GM21360 (cell line): ENCODE data around the gene ATP4B.

Experiments used
- ATAC-seq: cut with Tn5 transposase; IDR thresholded peaks from one replicate; pipeline ENCODE4 v1.9.1; 2021; ENCODE audit warnings: mild to moderate bottlenecking, moderate library complexity; ENCODE audit not compliant: unreplicated experiment

The ATP4B gene

GRCh38 chr13:113657851-113658741 lies at the start of gene ATP4B:
TSS of gene ATP4B (minus strand) at chr13:113658198. CDS start at chr13:113658144, 54 bp downstream.
- ATAC-seq = no peak

- no peak for ATAC-seq
Observed at GRCh38 chr13:113672002-113672651, 14.1 kb upstream of the ATP4B start.

GRCh38 chr13:113671066-113672001 lies 13.3 kb upstream of the ATP4B start:
- ATAC-seq = no peak

GRCh38 chr13:113670541-113670940 lies 12.5 kb upstream of the ATP4B start:
- no peak for ATAC-seq

GRCh38 chr13:113669755-113670341 lies 11.8 kb upstream of the ATP4B start:
- no peak for ATAC-seq

GRCh38 chr13:113669231-113669754 lies 11.3 kb upstream of the ATP4B start:
- ATAC-seq = no peak

GRCh38 chr13:113668491-113668971 lies 10.5 kb upstream of the ATP4B start:
- no peak for ATAC-seq

GRCh38 chr13:113667771-113668490 lies 9.9 kb upstream of the ATP4B start:
- no peak for ATAC-seq

- no peak for ATAC-seq
Observed at GRCh38 chr13:113666951-113667701, 9.1 kb upstream of the ATP4B start, which contains the start of gene GRK1. TSS of gene GRK1 (plus strand) at chr13:113667219. CDS start at chr13:113667387, 168 bp downstream.

GRCh38 chr13:113666329-113666670 lies 8.3 kb upstream of the ATP4B start:
- ATAC-seq = no peak

- no peak for ATAC-seq
Observed at GRCh38 chr13:113665597-113666328, 7.8 kb upstream of the ATP4B start.

- no peak for ATAC-seq
Observed at GRCh38 chr13:113664751-113665596, 7.0 kb upstream of the ATP4B start.

- no peak for ATAC-seq
Observed at GRCh38 chr13:113663934-113664333, 5.9 kb upstream of the ATP4B start.

GRCh38 chr13:113661509-113661908 lies 3.5 kb upstream of the ATP4B start:
- ATAC-seq = no peak

GRCh38 chr13:113660066-113660465 lies 2.1 kb upstream of the ATP4B start:
- ATAC-seq = no peak

GRCh38 chr13:113659337-113659736 lies 1.3 kb upstream of the ATP4B start:
- no peak for ATAC-seq

- ATAC-seq = no peak
Observed at GRCh38 chr13:113658836-113659235, 838 bp upstream of the ATP4B start.
